ENCODE data around the gene MCM5. TPM values are rescaled to one million over a fixed set of nuclear protein-coding genes. Genes with fewer than 3 reads are reported as not detected.

MCM5 gene
- polyA plus RNA-seq, 3 donors from 2014 or later: 39.0 to 65.3 (median 45.7) TPM

- H3K27me3 Mint-ChIP-seq (ENCODE audit: low read depth in 3 of 3): peaks cover 0 to 1% (median 0%) of the 10 kb centered on the region in 3 donors
- no peak for DNase-seq
- no peak overlapping the region for H3K4me3 Mint-ChIP-seq
- H3K36me3 Mint-ChIP-seq: peaks cover 17 to 62% (median 26%) of the 10 kb centered on the region in 3 donors
- no peaks in the 10 kb centered on the region for H3K9me3 Mint-ChIP-seq
- peaks cover 0 to 2% of the 10 kb centered on the region in 2 donors for H3K4me1 Mint-ChIP-seq
- H3K27ac Mint-ChIP-seq: no peak overlapping the region
Measured at GRCh38 chr22:35421121-35421520, 21.2 kb downstream of the MCM5 start.

GRCh38 chr22:35422145-35422544 lies 22.2 kb downstream of the MCM5 start:
- Mint-ChIP-seq H3K36me3 (peaks cover 9 to 52% (median 16%) of the 10 kb centered on the region in 3 donors), H3K27me3 (ENCODE audit: low read depth in 3 of 3) (peaks cover 0 to 2% (median 0%) of the 10 kb centered on the region in 3 donors), H3K4me1 (peaks cover 2 to 5% of the 10 kb centered on the region in 2 donors), H3K9me3 (no peaks in the 10 kb centered on the region), H3K4me3 (no peak overlapping the region), H3K27ac (peak overlapping the region in 2 of 6 donors; percentile 6 to 22)
- no peak for DNase-seq

GRCh38 chr22:35422936-35423335 lies 23.0 kb downstream of the MCM5 start:
- Mint-ChIP-seq H3K36me3 (peaks cover 6 to 48% (median 15%) of the 10 kb centered on the region in 3 donors), H3K9me3 (no peaks in the 10 kb centered on the region), H3K27ac (no peak overlapping the region), H3K27me3 (ENCODE audit: low read depth in 3 of 3) (peaks cover 0 to 2% (median 0%) of the 10 kb centered on the region in 3 donors), H3K4me1 (peaks cover 2 to 5% of the 10 kb centered on the region in 2 donors), H3K4me3 (no peak overlapping the region)
- DNase-seq: no peak

- peaks cover 0 to 2% (median 0%) of the 10 kb centered on the region in 3 donors for H3K27me3 Mint-ChIP-seq (ENCODE audit: low read depth in 3 of 3)
- H3K36me3 Mint-ChIP-seq: peaks cover 5 to 46% (median 15%) of the 10 kb centered on the region in 3 donors
- no peak for DNase-seq
- no peak overlapping the region for H3K4me3 Mint-ChIP-seq
- peaks cover 2 to 5% of the 10 kb centered on the region in 2 donors for H3K4me1 Mint-ChIP-seq
- H3K9me3 Mint-ChIP-seq: no peaks in the 10 kb centered on the region
- no peak overlapping the region for H3K27ac Mint-ChIP-seq
Measured at GRCh38 chr22:35424081-35424480, 24.1 kb downstream of the MCM5 start.

DNA sequence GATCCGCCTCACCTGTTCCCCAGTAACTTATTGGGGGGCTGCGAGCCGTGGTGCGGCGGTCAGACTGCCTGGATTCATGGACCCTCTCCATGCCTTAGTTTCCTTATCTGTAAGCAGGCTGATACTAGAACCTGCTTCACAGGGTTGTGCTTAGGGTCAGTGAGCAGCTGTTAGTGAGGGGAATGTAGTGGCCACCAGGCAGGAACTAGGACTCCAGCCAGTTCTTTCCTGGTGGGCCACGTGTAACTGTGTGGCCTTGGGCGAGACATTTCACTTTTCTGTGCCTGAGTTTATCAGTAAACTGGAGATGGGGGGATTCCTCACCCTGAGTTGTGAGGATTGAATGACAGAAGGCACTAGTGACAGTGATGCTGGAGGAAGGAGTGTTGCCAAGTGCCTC lies 24.8 kb downstream of the MCM5 start:
- peaks cover 2 to 5% of the 10 kb centered on the region in 2 donors for H3K4me1 Mint-ChIP-seq
- peak overlapping the region in 1 of 6 donors; percentile 43 for H3K27ac Mint-ChIP-seq
- no peak for DNase-seq
- no peak overlapping the region for H3K4me3 Mint-ChIP-seq
- H3K9me3 Mint-ChIP-seq: no peaks in the 10 kb centered on the region
- H3K36me3 Mint-ChIP-seq: peaks cover 5 to 46% (median 15%) of the 10 kb centered on the region in 3 donors
- peaks cover 0 to 2% (median 0%) of the 10 kb centered on the region in 3 donors for H3K27me3 Mint-ChIP-seq (ENCODE audit: low read depth in 3 of 3)

DNA sequence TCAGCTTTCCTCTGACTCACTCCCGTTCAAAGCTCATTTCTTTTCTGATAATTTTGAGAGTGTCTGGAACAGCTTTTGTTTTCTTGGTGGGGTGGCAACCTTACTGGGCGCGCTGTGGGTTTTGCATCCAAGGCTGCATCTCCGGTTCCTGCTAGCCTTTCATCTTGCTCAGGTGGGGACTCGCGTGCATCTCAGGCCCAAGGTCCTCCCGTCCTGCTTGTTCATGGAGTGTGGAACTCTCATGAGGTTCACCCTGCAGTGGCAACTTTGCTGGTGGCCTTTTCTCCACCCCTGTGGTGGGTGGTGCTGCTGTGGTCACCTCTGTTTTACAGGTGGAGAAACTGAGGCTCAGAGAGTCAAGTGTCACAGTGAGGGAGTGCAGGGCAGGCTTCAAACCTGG lies 25.6 kb downstream of the MCM5 start:
- DNase-seq: no peak
- H3K27me3 Mint-ChIP-seq (ENCODE audit: low read depth in 3 of 3): peaks cover 0 to 2% (median 0%) of the 10 kb centered on the region in 3 donors
- peaks cover 2 to 5% of the 10 kb centered on the region in 2 donors for H3K4me1 Mint-ChIP-seq
- no peaks in the 10 kb centered on the region for H3K9me3 Mint-ChIP-seq
- peaks cover 5 to 40% (median 15%) of the 10 kb centered on the region in 3 donors for H3K36me3 Mint-ChIP-seq
- peak overlapping the region in 2 of 6 donors; percentile 24 to 39 for H3K27ac Mint-ChIP-seq
- no peak overlapping the region for H3K4me3 Mint-ChIP-seq

DNA sequence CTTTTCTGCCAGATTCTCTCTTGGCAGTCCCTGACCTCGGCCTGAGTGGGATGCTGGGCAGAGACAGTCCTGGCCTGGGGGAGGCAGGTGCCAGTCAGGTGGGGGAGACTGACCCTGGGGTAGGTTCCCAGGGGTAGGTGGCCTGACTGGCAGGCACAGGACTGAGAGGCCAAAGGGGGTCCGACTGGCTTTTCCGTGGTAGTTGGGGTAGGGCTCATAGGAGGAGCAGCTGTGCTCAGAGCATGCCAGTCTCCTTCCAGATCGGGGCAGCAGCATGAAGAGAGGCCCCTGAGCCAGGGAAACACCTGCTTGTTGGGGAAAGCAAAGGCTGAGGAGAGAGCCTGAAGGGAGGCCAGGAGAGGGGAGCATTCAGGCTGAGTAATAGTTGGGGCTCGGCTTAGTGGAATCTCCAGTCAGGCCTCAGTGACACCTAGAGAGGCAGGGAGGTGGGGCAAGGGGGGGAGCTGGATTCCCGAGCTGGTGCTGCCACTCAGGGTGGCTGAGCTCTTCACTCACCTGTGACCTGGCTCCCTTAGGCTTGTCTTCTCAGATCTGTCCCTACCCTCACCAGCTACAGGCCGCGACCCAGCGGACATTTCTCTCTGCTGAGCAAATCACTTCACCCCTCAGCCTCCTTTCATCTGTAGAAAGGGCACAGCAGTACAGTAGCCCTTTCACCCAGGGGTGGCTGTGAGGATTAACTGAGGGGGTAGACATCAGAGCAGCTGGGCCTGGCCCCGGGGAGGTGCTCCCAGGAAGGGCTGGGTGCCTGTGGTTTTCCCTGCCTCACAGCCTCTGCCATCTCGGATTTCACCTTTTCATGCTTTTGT lies 26.2 kb downstream of the MCM5 start:
- peaks cover 5 to 34% (median 15%) of the 10 kb centered on the region in 3 donors for H3K36me3 Mint-ChIP-seq
- H3K4me1 Mint-ChIP-seq: peaks cover 2 to 5% of the 10 kb centered on the region in 2 donors
- peaks cover 0 to 2% (median 0%) of the 10 kb centered on the region in 3 donors for H3K27me3 Mint-ChIP-seq (ENCODE audit: low read depth in 3 of 3)
- DNase-seq: no peak
- H3K9me3 Mint-ChIP-seq: no peaks in the 10 kb centered on the region
- H3K27ac Mint-ChIP-seq: peak overlapping the region in 4 of 6 donors; percentile 21 to 71 (median 54)
- H3K4me3 Mint-ChIP-seq: no peak overlapping the region

- H3K9me3 Mint-ChIP-seq: no peaks in the 10 kb centered on the region
- peaks cover 0 to 2% (median 0%) of the 10 kb centered on the region in 3 donors for H3K27me3 Mint-ChIP-seq (ENCODE audit: low read depth in 3 of 3)
- peaks cover 6 to 29% (median 10%) of the 10 kb centered on the region in 3 donors for H3K36me3 Mint-ChIP-seq
- peaks cover 2 to 5% of the 10 kb centered on the region in 2 donors for H3K4me1 Mint-ChIP-seq
- H3K27ac Mint-ChIP-seq: peak overlapping the region in 4 of 6 donors; percentile 21 to 71 (median 54)
- DNase-seq: no peak
- H3K4me3 Mint-ChIP-seq: no peak overlapping the region
Measured at GRCh38 chr22:35426801-35427140, 26.8 kb downstream of the MCM5 start.

DNA sequence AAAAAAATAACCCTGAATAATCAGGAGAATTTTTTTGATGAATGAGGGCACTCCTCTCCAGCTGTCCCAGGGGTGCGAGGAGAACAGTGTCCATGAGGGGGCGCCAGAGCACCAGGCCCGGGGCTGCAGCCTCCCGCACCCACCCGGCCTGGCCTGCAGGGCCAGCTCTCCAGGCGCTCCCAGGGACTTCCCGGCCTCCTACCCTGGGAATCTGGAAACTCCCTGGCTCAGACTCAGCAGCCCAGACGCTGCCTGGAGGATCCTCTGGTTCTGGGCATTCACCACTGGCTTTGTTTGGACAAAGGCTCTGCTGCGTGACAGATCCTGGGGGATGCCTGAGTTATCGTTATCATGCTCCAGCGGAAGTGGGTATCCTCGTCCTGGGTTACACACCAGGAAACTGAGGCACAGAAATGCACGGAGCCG lies 31.0 kb downstream of the MCM5 start:
- H3K4me1 Mint-ChIP-seq: peaks cover 2 to 5% of the 10 kb centered on the region in 2 donors
- H3K27ac Mint-ChIP-seq: no peak overlapping the region
- no peak overlapping the region for H3K4me3 Mint-ChIP-seq
- peaks cover 6 to 13% (median 12%) of the 10 kb centered on the region in 3 donors for H3K36me3 Mint-ChIP-seq
- DNase-seq: peak; percentile 40 to 50 (median 49)
- peaks cover 0 to 5% (median 0%) of the 10 kb centered on the region in 3 donors for H3K27me3 Mint-ChIP-seq (ENCODE audit: low read depth in 3 of 3)
- H3K9me3 Mint-ChIP-seq: peaks cover 0 to 2% (median 0%) of the 10 kb centered on the region in 6 donors

GRCh38 chr22:35431483-35432227 lies 31.7 kb downstream of the MCM5 start:
- peaks cover 0 to 2% (median 0%) of the 10 kb centered on the region in 6 donors for H3K9me3 Mint-ChIP-seq
- H3K4me1 Mint-ChIP-seq: peaks cover 1 to 4% of the 10 kb centered on the region in 2 donors
- peaks cover 0 to 3% (median 0%) of the 10 kb centered on the region in 3 donors for H3K27me3 Mint-ChIP-seq (ENCODE audit: low read depth in 3 of 3)
- DNase-seq: no peak
- peaks cover 6 to 13% (median 12%) of the 10 kb centered on the region in 3 donors for H3K36me3 Mint-ChIP-seq
- no peak overlapping the region for H3K4me3 Mint-ChIP-seq
- H3K27ac Mint-ChIP-seq: no peak overlapping the region

- H3K36me3 Mint-ChIP-seq: peaks cover 6 to 13% (median 12%) of the 10 kb centered on the region in 3 donors
- no peak overlapping the region for H3K4me3 Mint-ChIP-seq
- no peaks in the 10 kb centered on the region for H3K4me1 Mint-ChIP-seq
- H3K27me3 Mint-ChIP-seq (ENCODE audit: low read depth in 3 of 3): peaks cover 0 to 3% (median 0%) of the 10 kb centered on the region in 3 donors
- H3K9me3 Mint-ChIP-seq: peaks cover 0 to 2% (median 0%) of the 10 kb centered on the region in 6 donors
- no peak for DNase-seq
- H3K27ac Mint-ChIP-seq: no peak overlapping the region
Measured at GRCh38 chr22:35432228-35432905, 32.4 kb downstream of the MCM5 start.

DNA sequence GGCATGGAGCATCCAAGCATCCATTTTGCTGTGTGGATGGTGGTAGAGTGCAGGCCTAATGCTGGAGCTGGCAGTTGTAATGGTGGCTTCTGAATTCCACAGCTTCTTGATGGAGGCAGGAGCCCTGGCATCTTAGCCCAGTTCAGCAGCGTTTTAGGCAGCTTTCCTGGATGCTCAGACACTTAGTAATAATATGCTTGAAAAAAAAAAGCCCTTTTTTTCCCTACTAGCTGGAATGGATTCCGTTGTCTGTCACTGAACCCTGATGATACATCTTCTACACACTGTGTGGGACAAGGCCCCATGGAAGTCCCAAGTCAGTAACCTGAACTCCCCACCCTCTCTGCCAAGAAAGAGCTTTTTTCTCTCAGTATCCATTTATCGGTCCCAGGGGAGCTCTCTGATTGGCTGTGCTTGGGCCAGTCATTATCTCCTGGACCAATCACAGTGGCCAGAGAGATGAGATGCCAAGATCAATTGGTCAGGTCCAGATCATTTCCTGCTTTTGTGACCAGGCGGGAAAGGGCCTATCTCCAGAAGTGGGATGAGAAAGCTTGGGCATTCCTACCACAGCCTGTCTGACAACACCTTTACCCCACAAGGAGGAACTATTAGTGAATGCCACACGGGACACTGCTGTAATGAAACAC lies 34.2 kb downstream of the MCM5 start:
- H3K4me3 Mint-ChIP-seq: no peak overlapping the region
- H3K27ac Mint-ChIP-seq: no peak overlapping the region
- peaks cover 0 to 2% (median 0%) of the 10 kb centered on the region in 6 donors for H3K9me3 Mint-ChIP-seq
- no peak for DNase-seq
- H3K4me1 Mint-ChIP-seq: no peaks in the 10 kb centered on the region
- peaks cover 17 to 24% (median 23%) of the 10 kb centered on the region in 3 donors for H3K36me3 Mint-ChIP-seq
- peaks cover 0 to 3% (median 0%) of the 10 kb centered on the region in 3 donors for H3K27me3 Mint-ChIP-seq (ENCODE audit: low read depth in 3 of 3)

Measured in immature natural killer cell (primary cell).